Prostate gland (tissue), 2 donors: ENCODE results near the gene HDAC10. TPM values are rescaled to one million over a fixed set of nuclear protein-coding genes. Genes with fewer than 3 reads are reported as not detected.
A peak's percentile ranks its signal among the peaks of the same experiment; 100 is the strongest.
"Not testable (repeated sequence)": the region's sequence is repeated elsewhere in the genome, so short reads cannot be mapped to it uniquely, and the experiment has no call there.

ENCODE experiments used
- DNase-seq: peaks from one replicate; pipeline ENCODE4 v3.0.0-alpha.2; 2019; ENCODE audit warnings: low spot score
- H3K27ac ChIP-seq, 2 donors: fragments of 200-600 bp; sonication (generic); 2 replicates each; pipeline ENCODE4 v1.5.1; 2017 to 2019
- H3K27me3 ChIP-seq: fragments of 200-600 bp; sonication (generic); replicated peaks from 2 replicates; pipeline ENCODE4 v1.5.1; 2019; ENCODE audit not compliant: insufficient read depth
- H3K36me3 ChIP-seq, 2 donors: fragments of 200-600 bp; sonication (generic); 1 replicate in 1 of 2; 2 replicates in 1 of 2; pipeline versions ENCODE4 v1.5.1 to v1.8.1; 2017 to 2019
- H3K4me1 ChIP-seq: fragments of 200-600 bp; sonication (generic); replicated peaks from 2 replicates; pipeline ENCODE4 v1.5.1; 2019
- H3K4me3 ChIP-seq, 2 donors: fragments of 200-600 bp; sonication (generic); 2 replicates each; pipeline ENCODE4 v1.5.1; 2017 to 2019
- H3K9me3 ChIP-seq: fragments of 200-600 bp; sonication (generic); 2 replicates; pipeline ENCODE4 v1.5.1; 2017
- POLR2A ChIP-seq: fragments of 450-650 bp; IDR thresholded peaks from one replicate; pipeline ENCODE4 v1.6.1; 2016; ENCODE audit warnings: antibody characterized with exemption, mild to moderate bottlenecking
- POLR2AphosphoS5 ChIP-seq: sonication (generic); formaldehyde crosslinking; IDR thresholded peaks from one replicate; pipeline ENCODE4 v1.6.1; 2017; ENCODE audit warnings: antibody characterized with exemption
- WGBS: methylation state at CpG from one replicate; pipeline ENCODE4 v1.1.5; 2018; 5-methylcytosine and 5-hydroxymethylcytosine counted together
- intact Hi-C: fragments of 100-400 bp; cut with DNase I; formaldehyde crosslinking; loops from one replicate; pipeline ENCODE4 v1.14.2; 2022
- total RNA-seq, 2 donors: library from RNA; depleted of rRNA; stranded (reverse); fragments of >200 nt; gene quantifications; one replicate each; pipeline ENCODE4 v1.1.0, GENCODE V29; 2016
- TF ChIP-seq, protein P1 (sequence below), 4 experiments: fragments of 200-600 bp in 2 of 4; fragments of 450-650 bp in 2 of 4; sonication (generic) in 2 of 4; IDR thresholded peaks; 1 replicate in 3 of 4; 2 replicates in 1 of 4; pipeline ENCODE4 v1.5.1; 2016 to 2019; ENCODE audit warnings: antibody characterized with exemption in 4 of 4, mild to moderate bottlenecking in 2 of 4, moderate library complexity in 2 of 4

Gene HDAC10
- total RNA-seq, 2 donors from 2014 or later: 36.9 to 41.3 TPM

DNA sequence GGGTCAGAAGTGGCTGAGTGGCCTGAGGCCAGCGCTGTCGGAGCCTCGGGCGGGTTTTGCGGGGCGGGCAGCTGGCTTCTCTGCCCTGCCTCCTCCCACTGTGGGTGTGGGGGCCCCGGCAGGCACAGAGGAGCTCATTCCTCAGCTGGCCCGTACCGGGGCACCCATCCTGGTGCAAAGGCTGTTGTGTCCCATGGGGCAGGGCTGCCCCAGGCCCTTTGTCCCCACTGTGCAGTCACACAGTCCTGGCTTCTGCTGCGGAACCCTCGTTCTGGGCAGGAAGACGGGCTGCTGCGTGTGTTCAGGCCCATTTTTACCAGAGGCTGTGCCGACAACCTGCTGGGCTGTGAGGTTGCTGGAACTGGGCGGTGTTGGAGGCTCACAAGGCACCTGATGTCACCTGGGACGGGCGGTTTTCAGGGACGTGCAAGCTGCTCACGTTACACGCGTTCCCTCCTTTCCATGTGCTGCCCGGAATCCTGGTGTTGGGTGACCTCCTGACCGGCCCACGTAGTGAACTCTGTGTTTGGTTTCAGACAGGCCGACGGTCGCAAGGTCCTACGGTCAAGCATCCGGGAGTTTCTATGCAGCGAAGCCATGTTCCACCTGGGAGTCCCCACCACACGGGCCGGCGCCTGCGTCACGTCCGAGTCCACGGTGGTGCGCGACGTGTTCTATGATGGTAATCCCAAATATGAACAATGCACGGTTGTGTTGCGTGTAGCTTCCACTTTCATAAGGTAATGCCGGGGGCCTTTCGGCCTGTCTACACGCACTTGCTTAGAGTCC lies 45.1 kb downstream of the HDAC10 start:
- peaks cover 0 to 10% of the 10 kb centered on the region in 2 donors for H3K36me3 ChIP-seq
- no peak for TF ChIP-seq POLR2AphosphoS5
- H3K27ac ChIP-seq: peak overlapping the region in 1 of 2 donors; percentile 14
- intact Hi-C loops: loop anchor here (10.0 kb wide), 1 partner anchor 271 kb away; no protein-coding TSS in a partner anchor
- no peaks in the 10 kb centered on the region for H3K27me3 ChIP-seq
- no peaks in the 10 kb centered on the region for H3K9me3 ChIP-seq
- no peak overlapping the region for H3K4me3 ChIP-seq
- WGBS: 89% methylated on average over 42 of the region's 45 CpGs
- H3K4me1 ChIP-seq: no peaks in the 10 kb centered on the region
- no peak for DNase-seq

DNA sequence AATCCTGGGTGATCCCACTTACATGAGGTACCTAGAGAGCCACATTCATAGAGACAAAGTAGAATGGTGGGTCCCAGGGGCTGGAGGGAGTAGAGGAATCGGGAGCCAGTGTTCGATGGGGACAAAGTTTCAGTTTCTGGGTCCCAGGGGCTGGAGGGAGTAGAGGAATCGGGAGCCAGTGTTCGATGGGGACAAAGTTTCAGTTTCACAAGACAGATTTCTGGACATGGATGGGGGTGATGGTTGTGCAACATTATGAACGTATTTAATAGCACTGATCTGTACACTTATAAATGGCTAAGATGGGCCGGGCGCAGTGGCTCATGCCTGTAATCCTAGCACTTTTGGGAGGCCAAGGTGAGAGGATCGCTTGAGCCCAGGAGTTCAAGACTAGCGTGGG lies 46.1 kb downstream of the HDAC10 start:
- not testable (repeated sequence) for DNase-seq, H3K4me3 ChIP-seq, H3K27ac ChIP-seq, H3K27me3 ChIP-seq, H3K36me3 ChIP-seq, H3K9me3 ChIP-seq, H3K4me1 ChIP-seq
- WGBS: 80% methylated on average over 9 of the region's 9 CpGs
- intact Hi-C loops: loop anchor here (10.0 kb wide), 1 partner anchor 270 kb away; no protein-coding TSS in a partner anchor

DNA sequence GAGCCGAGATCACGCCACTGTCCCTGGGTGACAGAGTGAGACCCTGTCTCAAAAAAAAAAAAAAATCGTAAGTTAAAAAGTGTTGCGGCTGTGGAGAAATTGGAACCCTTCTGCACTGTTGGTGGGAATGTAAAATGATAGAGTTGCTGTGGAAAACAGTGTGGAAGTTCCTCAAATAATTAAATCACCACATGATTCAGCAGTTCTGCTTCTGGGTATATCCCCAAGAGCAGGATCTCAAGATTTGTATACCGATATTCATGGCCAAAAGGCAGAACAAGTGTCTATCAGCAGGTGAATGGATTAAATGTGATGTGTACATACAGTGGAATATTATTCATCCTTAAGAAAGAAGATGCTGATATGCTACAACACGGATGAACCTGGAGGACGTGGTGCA lies 46.5 kb downstream of the HDAC10 start:
- intact Hi-C loops: loop anchor here (10.0 kb wide), 1 partner anchor 270 kb away; no protein-coding TSS in a partner anchor
- peaks cover 5% of the 10 kb centered on the region for H3K4me1 ChIP-seq
- TF ChIP-seq POLR2AphosphoS5 (no peak), POLR2A (no peak)
- TF ChIP-seq, protein P1, sequence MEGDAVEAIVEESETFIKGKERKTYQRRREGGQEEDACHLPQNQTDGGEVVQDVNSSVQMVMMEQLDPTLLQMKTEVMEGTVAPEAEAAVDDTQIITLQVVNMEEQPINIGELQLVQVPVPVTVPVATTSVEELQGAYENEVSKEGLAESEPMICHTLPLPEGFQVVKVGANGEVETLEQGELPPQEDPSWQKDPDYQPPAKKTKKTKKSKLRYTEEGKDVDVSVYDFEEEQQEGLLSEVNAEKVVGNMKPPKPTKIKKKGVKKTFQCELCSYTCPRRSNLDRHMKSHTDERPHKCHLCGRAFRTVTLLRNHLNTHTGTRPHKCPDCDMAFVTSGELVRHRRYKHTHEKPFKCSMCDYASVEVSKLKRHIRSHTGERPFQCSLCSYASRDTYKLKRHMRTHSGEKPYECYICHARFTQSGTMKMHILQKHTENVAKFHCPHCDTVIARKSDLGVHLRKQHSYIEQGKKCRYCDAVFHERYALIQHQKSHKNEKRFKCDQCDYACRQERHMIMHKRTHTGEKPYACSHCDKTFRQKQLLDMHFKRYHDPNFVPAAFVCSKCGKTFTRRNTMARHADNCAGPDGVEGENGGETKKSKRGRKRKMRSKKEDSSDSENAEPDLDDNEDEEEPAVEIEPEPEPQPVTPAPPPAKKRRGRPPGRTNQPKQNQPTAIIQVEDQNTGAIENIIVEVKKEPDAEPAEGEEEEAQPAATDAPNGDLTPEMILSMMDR (IDR thresholded peaks at IDR 0.05): no peak
- H3K36me3 ChIP-seq: no peaks in the 10 kb centered on the region
- DNase-seq: no peak
- no peaks in the 10 kb centered on the region for H3K9me3 ChIP-seq
- H3K27ac ChIP-seq: no peak overlapping the region
- 94% methylated on average over 7 of the region's 7 CpGs for WGBS
- no peaks in the 10 kb centered on the region for H3K27me3 ChIP-seq
- H3K4me3 ChIP-seq: no peak overlapping the region

DNA sequence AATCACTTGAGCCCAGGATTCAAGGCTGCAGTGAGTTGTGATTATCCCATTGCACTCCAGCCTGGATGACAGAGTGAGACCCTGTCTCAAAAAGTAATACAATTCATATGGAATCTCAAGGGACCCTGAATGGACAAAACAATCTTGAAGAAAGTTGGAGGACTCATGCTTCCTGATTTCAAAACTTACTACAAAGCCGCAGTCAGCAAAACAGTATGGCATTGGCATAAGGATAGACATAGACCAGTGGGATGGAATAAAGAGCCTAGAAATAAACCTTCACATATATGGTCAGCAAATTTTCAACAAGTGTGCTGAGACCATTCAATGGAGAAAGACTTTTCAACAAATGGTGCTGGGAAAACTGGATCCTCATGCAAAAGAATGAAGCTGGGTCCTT lies 47.8 kb downstream of the HDAC10 start:
- DNase-seq: no peak
- Histone ChIP-seq H3K9me3 (no peaks in the 10 kb centered on the region), H3K27me3 (no peaks in the 10 kb centered on the region), H3K27ac (no peak overlapping the region), H3K4me1 (peaks cover 5% of the 10 kb centered on the region), H3K4me3 (no peak overlapping the region), H3K36me3 (no peaks in the 10 kb centered on the region)
- intact Hi-C loops: loop anchor here (10.0 kb wide), 1 partner anchor 268 kb away; no protein-coding TSS in a partner anchor
- TF ChIP-seq, protein P1 (IDR thresholded peaks at IDR 0.05): no peak
- no peak for TF ChIP-seq POLR2A
- TF ChIP-seq POLR2AphosphoS5: no peak
- WGBS: 100% methylated on average over 1 of the region's 1 CpG

DNA sequence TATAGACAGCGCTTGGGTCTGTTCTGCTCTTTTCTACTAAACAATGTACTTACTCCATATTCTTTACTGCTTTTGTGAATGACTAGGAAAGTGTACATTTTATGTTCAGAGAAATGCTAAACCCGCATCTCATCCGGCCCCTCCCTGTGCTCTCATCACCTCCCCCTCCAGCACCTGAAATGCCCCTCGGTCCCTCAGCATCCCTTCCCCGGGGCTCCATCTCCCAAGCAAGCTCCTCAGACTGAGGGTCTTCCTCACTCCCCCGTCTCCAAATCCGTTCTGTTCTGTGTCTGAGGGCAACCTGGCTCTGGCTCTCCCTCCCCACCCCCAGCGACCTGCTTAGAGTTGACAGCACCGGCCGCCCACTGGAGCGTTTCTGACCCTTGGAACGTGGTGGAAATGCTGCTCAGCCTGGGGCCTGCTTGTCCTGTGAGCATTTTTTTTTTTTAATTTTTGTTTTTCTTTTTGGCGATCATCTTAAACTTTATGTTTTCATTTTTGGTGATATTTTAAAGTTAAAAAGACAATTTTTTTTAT lies 48.9 kb downstream of the HDAC10 start:
- intact Hi-C loops: loop anchor here (10.0 kb wide), 1 partner anchor 267 kb away; no protein-coding TSS in a partner anchor
- peak overlapping the region in 1 of 2 donors; percentile 80 for H3K27ac ChIP-seq
- H3K4me1 ChIP-seq: peaks cover 5% of the 10 kb centered on the region
- peak overlapping the region; percentile 68 to 72 for H3K4me3 ChIP-seq
- WGBS: 59% methylated on average over 13 of the region's 13 CpGs
- TF ChIP-seq POLR2A (no peak), POLR2AphosphoS5 (no peak)
- TF ChIP-seq, protein P1 (IDR thresholded peaks at IDR 0.05): no peak
- no peaks in the 10 kb centered on the region for H3K9me3 ChIP-seq
- DNase-seq: no peak
- H3K27me3 ChIP-seq: no peaks in the 10 kb centered on the region
- no peaks in the 10 kb centered on the region for H3K36me3 ChIP-seq
